K562 (cell line): ENCODE data around the gene VPS13D. TPM values are rescaled to one million over a fixed set of nuclear protein-coding genes. Genes with fewer than 3 reads are reported as not detected.

Experiments
- ATAC-seq: fragments of 200-7000 bp; cut with Tn5 transposase; 3 replicates; pipeline ENCODE4 v1.9.1; 2020; ENCODE audit warnings: moderate library complexity
- BruUV-seq: library from RNA; stranded (reverse); fragments of 400-500 nt; replicated peaks from 2 replicates; lab custom pipeline; 2021; lab: Mats Ljungman, UMichigan
- CTCF ChIA-PET: fragments of 300-600 bp; formaldehyde crosslinking; extraction: SDS; loops from one replicate; lab custom pipeline; 2021; ENCODE audit warnings: low intra/inter-chr PET ratio; lab: Yijun Ruan, JAX
- POLR2A ChIA-PET: fragments of 300-600, 350-650 bp; sonication (Branson Sonifier 250); formaldehyde crosslinking; extraction: SDS; loops from one replicate; lab custom pipeline; 2021; ENCODE audit warnings: antibody characterized with exemption, inconsistent platforms; lab: Yijun Ruan, JAX
- DNase-seq, 4 experiments: peaks; one replicate each; pipeline versions ENCODE4 v3.0.0 to v3.0.0-alpha.2; 2011 to 2018; ENCODE audit warnings: low spot score in 3 of 4, mixed read lengths in 3 of 4; ENCODE audit errors: extremely low read depth in 1 of 4
- FAIRE-seq: peaks from 2 replicates; lab custom pipeline; 2011; peaks lifted over from hg19 to GRCh38; lab: Jason Lieb, UNC
- H2AFZ ChIP-seq: 2 replicates; pipeline ENCODE4 v1.6.0; 2011; ENCODE audit warnings: low read depth, low read length, control low read depth, inconsistent platforms
- H3K27ac ChIP-seq: fragments of 200-600 bp; 3 replicates; pipeline ENCODE4 v1.8.0; 2011; ENCODE audit warnings: low read depth, mild to moderate bottlenecking, control low read depth, inconsistent platforms, low read length, moderate library complexity, mixed read lengths; ENCODE audit errors: extremely low read depth
- H3K27me3 ChIP-seq, 2 experiments: fragments of 300-600 bp in 1 of 2; 2 replicates in 1 of 2; 3 replicates in 1 of 2; pipeline versions ENCODE4 v1.6.0 to v1.8.0; 2011; ENCODE audit warnings: inconsistent platforms in 2 of 2, low read length in 2 of 2, mild to moderate bottlenecking in 1 of 2, mixed read lengths in 1 of 2, moderate library complexity in 1 of 2; ENCODE audit not compliant: control insufficient read depth in 2 of 2, insufficient read depth in 2 of 2
- H3K36me3 ChIP-seq: fragments of 300-600 bp; 3 replicates; pipeline ENCODE4 v1.8.0; 2011; ENCODE audit warnings: mild to moderate bottlenecking, low read length, inconsistent platforms; ENCODE audit not compliant: control insufficient read depth, insufficient read depth
- H3K4me1 ChIP-seq, 2 experiments: fragments of 200-600 bp in 1 of 2; replicated peaks in 1 of 2; 2 replicates in 1 of 2; 3 replicates in 1 of 2; pipeline versions ENCODE4 v1.5.1 to v1.8.0; 2011; ENCODE audit warnings: inconsistent platforms in 2 of 2, low read length in 2 of 2, mild to moderate bottlenecking in 1 of 2, mixed read lengths in 1 of 2, moderate library complexity in 1 of 2; ENCODE audit not compliant: control insufficient read depth in 2 of 2, insufficient read depth in 2 of 2
- H3K4me2 ChIP-seq: 2 replicates; pipeline ENCODE4 v1.6.1; 2011; ENCODE audit warnings: low read length, control low read depth, inconsistent platforms, mixed read lengths; ENCODE audit not compliant: insufficient read depth
- H3K4me3 ChIP-seq: fragments of 200-600 bp; sonication (generic), shearing (Covaris generic); 2 replicates; pipeline ENCODE4 v1.5.1; 2016; ENCODE audit warnings: control low read depth, inconsistent platforms
- H3K79me2 ChIP-seq: fragments of 200-600 bp; 3 replicates; pipeline ENCODE4 v1.8.0; 2011; ENCODE audit warnings: low read length, inconsistent platforms; ENCODE audit not compliant: control insufficient read depth, insufficient read depth
- H3K9ac ChIP-seq, 2 experiments: 2 replicates each; pipeline versions ENCODE4 v1.6.0 to v1.6.1; 2011; ENCODE audit warnings: low read depth in 2 of 2, low read length in 2 of 2, control low read depth in 1 of 2, inconsistent platforms in 1 of 2, mild to moderate bottlenecking in 1 of 2, mixed read lengths in 1 of 2; ENCODE audit not compliant: insufficient read depth in 1 of 2
- H3K9me1 ChIP-seq: one replicate; pipeline ENCODE4 v1.6.0; 2011; ENCODE audit warnings: inconsistent platforms, mild to moderate bottlenecking, low read length, moderate library complexity; ENCODE audit not compliant: control insufficient read depth, insufficient read depth
- H3K9me3 ChIP-seq: replicated peaks from 2 replicates; pipeline ENCODE4 v1.5.1; 2011; ENCODE audit warnings: low read depth, low read length, inconsistent platforms; ENCODE audit not compliant: control insufficient read depth, insufficient read depth
- H4K20me1 ChIP-seq: replicated peaks from 2 replicates; pipeline ENCODE4 v1.6.1; 2011; ENCODE audit warnings: low read length, inconsistent platforms, mixed read lengths; ENCODE audit not compliant: control insufficient read depth, insufficient read depth
- CAMTA2 ChIP-seq: fragments of 250-450 bp; sonication (Bioruptor Pico); conservative IDR thresholded peaks from 2 replicates; pipeline ENCODE4 v1.5.1; 2022
- NCOA1 ChIP-seq: fragments of 450-650 bp; IDR thresholded peaks from 2 replicates; pipeline ENCODE4 v1.6.1; 2016; ENCODE audit warnings: low read depth
- ZNF134 ChIP-seq: fragments of 250-450 bp; sonication (Bioruptor Pico); conservative IDR thresholded peaks from 2 replicates; pipeline ENCODE4 v1.4.0; 2020
- ZNF253 ChIP-seq: fragments of 250-450 bp; sonication (Bioruptor Pico); conservative IDR thresholded peaks from 2 replicates; pipeline ENCODE4 v1.6.1; 2021; ENCODE audit warnings: mild to moderate bottlenecking
- ZNF518B ChIP-seq: fragments of 250-450 bp; sonication (Bioruptor Pico); IDR thresholded peaks from 2 replicates; pipeline ENCODE4 v1.5.0; 2021; ENCODE audit warnings: mild to moderate bottlenecking, moderate library complexity
- WGBS: fragments of 100-300 bp; shearing (Covaris generic); methylation state at CpG from one replicate; pipeline ENCODE4 v1.1.6; 2016; ENCODE audit warnings: low coverage, mixed read lengths; ENCODE audit not compliant: insufficient coverage; ENCODE audit errors: missing lambda C conversion rate; 5-methylcytosine and 5-hydroxymethylcytosine counted together
- in situ Hi-C: fragments of 300-500 bp; cut with MboI; formaldehyde crosslinking; loops from 4 replicates; pipeline ENCODE4 v1.15.0; 2018; ENCODE audit warnings: inconsistent platforms, mixed read lengths
- intact Hi-C: fragments of 100-400 bp; cut with micrococcal nuclease; formaldehyde crosslinking; loops from 2 replicates; pipeline ENCODE4 v1.14.2; 2022
- polyA plus RNA-seq, 8 experiments: library from polyadenylated mRNA; depleted of rRNA in 4 of 8; stranded (reverse) in 5 of 8; unstranded in 3 of 8; fragments of >200 nt; fragmentation: Nextera tagmentation in 2 of 8; fragmentation: Illumina TruSeq in 1 of 8; extraction: Ambion mirVana in 2 of 8; extraction: Trizol in 1 of 8; gene quantifications; 2 replicates each; pipeline versions ENCODE4 v1.2.1 to v1.2.3, GENCODE V29; 2011 to 2014; ENCODE audit warnings: inconsistent platforms in 1 of 8, missing spikeins in 1 of 8
- total RNA-seq, 7 experiments: library from RNA; depleted of rRNA in 6 of 7; stranded (reverse); fragments of >200 nt in 6 of 7; fragmentation: Illumina TruSeq in 2 of 7; extraction: Trizol in 2 of 7; gene quantifications; 2 replicates each; pipeline versions ENCODE4 v1.2.1 to v1.2.3, GENCODE V29; 2011 to 2021; ENCODE audit warnings: low replicate concordance in 1 of 7
- TF ChIP-seq, protein P1 (sequence below): sonication (generic); formaldehyde crosslinking; IDR thresholded peaks from 2 replicates; pipeline ENCODE4 v1.5.0; 2020; ENCODE audit warnings: missing genetic modification reagents

The VPS13D gene
- total and polyA plus RNA-seq, 9 of the 15 experiments (the other 6 are each of a cell fraction or from before 2014, with no cell fraction given): 6.1 to 51.5 (median 38.5) TPM

- peaks cover 78% of the 10 kb centered on the region for H3K36me3 ChIP-seq
- ChIA-PET POLR2A (interaction anchor here (1.2 kb wide), 1 partner anchor 11 kb away, joined by 4 read pairs; no protein-coding TSS in a partner anchor), CTCF (no interaction called here)
- H3K4me1 ChIP-seq: no peaks in the 10 kb centered on the region; a peak in 1 of 5 replicates
- no peak overlapping the region for H3K4me3 ChIP-seq
- in situ Hi-C loops: no loop called here
- H3K27ac ChIP-seq: no peak overlapping the region
- H4K20me1 ChIP-seq: no peaks in the 10 kb centered on the region
- no peak overlapping the region for H2AFZ ChIP-seq
- DNase-seq: no peak
- H3K4me2 ChIP-seq: no peak overlapping the region
- 68% methylated on average over 5 of the region's 5 CpGs for WGBS
- H3K9me1 ChIP-seq: no peaks in the 10 kb centered on the region
- H3K9ac ChIP-seq: no peak overlapping the region
- no peaks in the 10 kb centered on the region for H3K9me3 ChIP-seq
- intact Hi-C loops: no loop called here
- BruUV-seq: no TSS peak
- no peak for FAIRE-seq
- ATAC-seq: no peak
- no peak for TF ChIP-seq NCOA1
- TF ChIP-seq ZNF253 (CRISPR knock-in tag): no peak
- TF ChIP-seq, protein P1, sequence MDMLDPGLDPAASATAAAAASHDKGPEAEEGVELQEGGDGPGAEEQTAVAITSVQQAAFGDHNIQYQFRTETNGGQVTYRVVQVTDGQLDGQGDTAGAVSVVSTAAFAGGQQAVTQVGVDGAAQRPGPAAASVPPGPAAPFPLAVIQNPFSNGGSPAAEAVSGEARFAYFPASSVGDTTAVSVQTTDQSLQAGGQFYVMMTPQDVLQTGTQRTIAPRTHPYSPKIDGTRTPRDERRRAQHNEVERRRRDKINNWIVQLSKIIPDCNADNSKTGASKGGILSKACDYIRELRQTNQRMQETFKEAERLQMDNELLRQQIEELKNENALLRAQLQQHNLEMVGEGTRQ (CRISPR knock-in tag): no peak
- no peak for TF ChIP-seq CAMTA2 (CRISPR knock-in tag)
- no peak for TF ChIP-seq ZNF518B (CRISPR knock-in tag)
- TF ChIP-seq ZNF134: no peak
- no peaks in the 10 kb centered on the region for H3K79me2 ChIP-seq
- H3K27me3 ChIP-seq: no peaks in the 10 kb centered on the region
These were observed 116.8 kb downstream of the VPS13D start for GRCh38 chr1:12346483-12347151.
